WTC11 (cell line): Measurements from ENCODE around the gene BRAF. TPM values are rescaled to one million over a fixed set of nuclear protein-coding genes. Genes with fewer than 3 reads are reported as not detected.

Source experiments
- ATAC-seq: fragments of 200-7000 bp; cut with Tn5 transposase; 2 replicates; pipeline ENCODE4 v1.10.0; 2021; ENCODE audit warnings: mild to moderate bottlenecking, moderate library complexity
- CTCF ChIA-PET: fragments of 300-600 bp; sonication (Branson Sonifier 250); formaldehyde crosslinking; loops from one replicate; lab custom pipeline; 2021; ENCODE audit warnings: antibody characterized with exemption; lab: Charles Lee
- POLR2A ChIA-PET: fragments of 350-600 bp; sonication (Branson Sonifier 250); formaldehyde crosslinking; loops from one replicate; lab custom pipeline; 2021; ENCODE audit warnings: antibody characterized with exemption; lab: Charles Lee
- DNase-seq: peaks from one replicate; pipeline ENCODE4 v3.0.0; 2021; ENCODE audit warnings: low spot score
- H3K27ac Mint-ChIP-seq: 2 replicates; pipeline ENCODE4 v1.8.0; 2021; ENCODE audit warnings: mixed read lengths
- H3K27me3 Mint-ChIP-seq: 2 replicates; pipeline ENCODE4 v1.8.0; 2021; ENCODE audit warnings: low read depth, mild to moderate bottlenecking, moderate library complexity, mixed read lengths
- H3K36me3 Mint-ChIP-seq: 2 replicates; pipeline ENCODE4 v1.8.0; 2021; ENCODE audit warnings: mixed read lengths
- H3K4me1 Mint-ChIP-seq: 2 replicates; pipeline ENCODE4 v1.8.0; 2022; ENCODE audit warnings: mixed read lengths
- H3K4me3 Mint-ChIP-seq: 2 replicates; pipeline ENCODE4 v1.8.0; 2021; ENCODE audit warnings: mild to moderate bottlenecking, moderate library complexity, mixed read lengths
- H3K9me3 Mint-ChIP-seq: 2 replicates; pipeline ENCODE4 v1.8.0; 2021; ENCODE audit warnings: mixed read lengths
- CDX4 ChIP-seq: fragments of 250-450 bp; sonication (Bioruptor Pico); IDR thresholded peaks from 2 replicates; pipeline ENCODE4 v1.9.0; 2021; ENCODE audit warnings: moderate library complexity, mild to moderate bottlenecking, inconsistent platforms, borderline replicate concordance
- CREB1 ChIP-seq: sonication (generic); formaldehyde crosslinking; IDR thresholded peaks from 2 replicates; pipeline ENCODE4 v1.8.0; 2023; ENCODE audit warnings: mild to moderate bottlenecking, missing genetic modification reagents
- CTCF ChIP-seq: fragments of 200-600 bp; IDR thresholded peaks from 2 replicates; pipeline ENCODE4 v1.8.0; 2022; ENCODE audit warnings: antibody characterized with exemption
- ESRRA ChIP-seq: sonication (generic); formaldehyde crosslinking; IDR thresholded peaks from 2 replicates; pipeline ENCODE4 v1.8.1; 2022; ENCODE audit warnings: mild to moderate bottlenecking, missing genetic modification reagents, borderline replicate concordance
- FOXK1 ChIP-seq: sonication (generic); formaldehyde crosslinking; IDR thresholded peaks from 2 replicates; pipeline ENCODE4 v1.8.0; 2022; ENCODE audit warnings: mild to moderate bottlenecking, moderate library complexity, missing genetic modification reagents
- HMGXB4 ChIP-seq: sonication (generic); formaldehyde crosslinking; IDR thresholded peaks from 2 replicates; pipeline ENCODE4 v1.8.1; 2023; ENCODE audit warnings: mild to moderate bottlenecking, moderate library complexity, missing genetic modification reagents
- IRF1 ChIP-seq: sonication (generic); formaldehyde crosslinking; IDR thresholded peaks from 2 replicates; pipeline ENCODE4 v1.8.0; 2023; ENCODE audit warnings: missing genetic modification reagents
- JAZF1 ChIP-seq: fragments of 250-450 bp; sonication (Bioruptor Pico); IDR thresholded peaks from 2 replicates; pipeline ENCODE4 v1.9.0; 2021; ENCODE audit warnings: moderate library complexity, mild to moderate bottlenecking, inconsistent platforms
- KAT7 ChIP-seq: sonication (generic); formaldehyde crosslinking; IDR thresholded peaks from 2 replicates; pipeline ENCODE4 v1.8.1; 2023; ENCODE audit warnings: missing genetic modification reagents, mild to moderate bottlenecking, borderline replicate concordance
- NFE2L1 ChIP-seq: sonication (generic); formaldehyde crosslinking; IDR thresholded peaks from 2 replicates; pipeline ENCODE4 v1.8.1; 2023; ENCODE audit warnings: missing genetic modification reagents
- NFYB ChIP-seq: sonication (generic); formaldehyde crosslinking; conservative IDR thresholded peaks from 2 replicates; pipeline ENCODE4 v1.8.0; 2022; ENCODE audit warnings: low read depth, missing genetic modification reagents
- SP1 ChIP-seq: sonication (generic); formaldehyde crosslinking; conservative IDR thresholded peaks from 2 replicates; pipeline ENCODE4 v1.8.1; 2022; ENCODE audit warnings: missing genetic modification reagents
- TEAD1 ChIP-seq: sonication (generic); formaldehyde crosslinking; IDR thresholded peaks from 2 replicates; pipeline ENCODE4 v1.8.0; 2022; ENCODE audit warnings: mild to moderate bottlenecking, missing genetic modification reagents
- ZBTB21 ChIP-seq: sonication (generic); formaldehyde crosslinking; IDR thresholded peaks from 2 replicates; pipeline ENCODE4 v1.8.1; 2023; ENCODE audit warnings: mild to moderate bottlenecking, missing genetic modification reagents, borderline replicate concordance
- ZNF121 ChIP-seq: sonication (generic); formaldehyde crosslinking; IDR thresholded peaks from 2 replicates; pipeline ENCODE4 v1.8.0; 2023; ENCODE audit warnings: missing genetic modification reagents
- ZNF138 ChIP-seq: sonication (generic); formaldehyde crosslinking; conservative IDR thresholded peaks from 2 replicates; pipeline ENCODE4 v1.8.1; 2022; ENCODE audit warnings: mild to moderate bottlenecking, moderate library complexity, missing genetic modification reagents
- ZNF232 ChIP-seq: sonication (generic); formaldehyde crosslinking; IDR thresholded peaks from 2 replicates; pipeline ENCODE4 v1.8.0; 2022; ENCODE audit warnings: mild to moderate bottlenecking, missing genetic modification reagents
- ZNF317 ChIP-seq: sonication (generic); formaldehyde crosslinking; IDR thresholded peaks from 2 replicates; pipeline ENCODE4 v1.8.1; 2023; ENCODE audit warnings: low read depth, mild to moderate bottlenecking, moderate library complexity, missing genetic modification reagents, borderline replicate concordance
- ZNF396 ChIP-seq: fragments of 250-450 bp; sonication (Bioruptor Pico); IDR thresholded peaks from 2 replicates; pipeline ENCODE4 v1.8.0; 2021; ENCODE audit warnings: mild to moderate bottlenecking, moderate library complexity, borderline replicate concordance
- ZSCAN18 ChIP-seq: fragments of 250-450 bp; sonication (Bioruptor Pico); IDR thresholded peaks from 2 replicates; pipeline ENCODE4 v2.1.2; 2022; ENCODE audit warnings: mild to moderate bottlenecking, moderate library complexity
- total RNA-seq: library from RNA; stranded (reverse); gene quantifications from 3 replicates; pipeline ENCODE4 v1.2.3, GENCODE V29; 2021

The BRAF gene
- total RNA-seq, 1 experiment from 2014 or later: 29.2 TPM

- Mint-ChIP-seq H3K27ac (peak overlapping the region; percentile 85), H3K4me1 (peaks cover 20% of the 10 kb centered on the region), H3K27me3 (no peaks in the 10 kb centered on the region), H3K4me3 (peak overlapping the region; percentile 90), H3K36me3 (no peaks in the 10 kb centered on the region), H3K9me3 (no peaks in the 10 kb centered on the region)
- DNase-seq (no peak), ATAC-seq (no peak)
- ChIA-PET POLR2A (interaction anchor here (0.6 to 0.7 kb wide), 3 partner anchors 40 to 1056 kb away, joined by 4 to 6 read pairs (median 6); no protein-coding TSS in a partner anchor), CTCF (interaction anchor here (0.6 to 1.2 kb wide), 3 partner anchors 42 to 286 kb away, joined by 3 to 7 read pairs (median 4); no protein-coding TSS in a partner anchor)
- TF ChIP-seq CDX4 (CRISPR knock-in tag) (no peak), ZSCAN18 (CRISPR knock-in tag) (no peak), ESRRA (CRISPR knock-in tag) (no peak), KAT7 (CRISPR knock-in tag) (no peak), SP1 (CRISPR knock-in tag) (no peak), TEAD1 (CRISPR knock-in tag) (no peak), FOXK1 (no peak), HMGXB4 (CRISPR knock-in tag) (no peak), NFE2L1 (no peak), ZNF232 (CRISPR knock-in tag) (no peak), ZNF396 (CRISPR knock-in tag) (no peak), JAZF1 (CRISPR knock-in tag) (no peak), ZNF121 (CRISPR knock-in tag) (no peak)
These were observed 228.6 kb downstream of the BRAF start for GRCh38 chr7:140696024-140696679.

- DNase-seq (no peak), ATAC-seq (no peak)
- no peaks in the 10 kb centered on the region for H3K9me3 Mint-ChIP-seq
- no peak overlapping the region for H3K4me3 Mint-ChIP-seq
- ChIA-PET POLR2A (interaction anchor here (0.6 kb wide), 1 partner anchor 41 kb away, joined by 4 read pairs; no protein-coding TSS in a partner anchor), CTCF (no interaction called here)
- H3K36me3 Mint-ChIP-seq: no peaks in the 10 kb centered on the region
- H3K27ac Mint-ChIP-seq: no peak overlapping the region
- H3K4me1 Mint-ChIP-seq: peaks cover 20% of the 10 kb centered on the region
- H3K27me3 Mint-ChIP-seq: no peaks in the 10 kb centered on the region
- TF ChIP-seq TEAD1 (CRISPR knock-in tag) (no peak), CREB1 (CRISPR knock-in tag) (no peak), FOXK1 (no peak), ZNF317 (CRISPR knock-in tag) (no peak), ZBTB21 (CRISPR knock-in tag) (no peak), ZNF138 (no peak), CTCF (no peak), NFYB (CRISPR knock-in tag) (no peak), IRF1 (CRISPR knock-in tag) (no peak)
- TF ChIP-seq, all 79 proteins: peak for 0
These were observed 229.3 kb downstream of the BRAF start for GRCh38 chr7:140695381-140695780.
